CD4-positive, CD25-positive, alpha-beta regulatory T cell (primary cell): ENCODE results near the gene UPF1. TPM values are rescaled to one million over a fixed set of nuclear protein-coding genes. Genes with fewer than 3 reads are reported as not detected.

Experiments used
- ATAC-seq, 2 donors: fragments of 150-1000 bp; cut with Tn5 transposase; one replicate each; pipeline ENCODE4 v1.10.0; 2021; ENCODE audit warnings: low read depth in 2 of 2, moderate number of reproducible peaks in 2 of 2, moderate library complexity in 1 of 2
- DNase-seq, 3 donors: peaks; one replicate each; pipeline versions ENCODE4 v3.0.0 to v3.0.0-alpha.2; 2012 to 2022; ENCODE audit warnings: mixed read lengths in 1 of 3
- H3K27ac ChIP-seq: one replicate; pipeline ENCODE4 v1.7.0; 2013; ENCODE audit warnings: mild to moderate bottlenecking, low read length; ENCODE audit not compliant: insufficient read depth, poor library complexity, severe bottlenecking
- H3K27me3 ChIP-seq: one replicate; pipeline ENCODE4 v1.7.0; 2013; ENCODE audit warnings: low read length; ENCODE audit not compliant: control insufficient read depth, insufficient read depth
- H3K36me3 ChIP-seq: one replicate; pipeline ENCODE4 v1.7.0; 2013; ENCODE audit warnings: mild to moderate bottlenecking, low read length, moderate library complexity; ENCODE audit not compliant: control insufficient read depth, insufficient read depth
- H3K4me1 ChIP-seq: 2 replicates; pipeline ENCODE4 v1.7.0; 2013; ENCODE audit warnings: mild to moderate bottlenecking, low read length; ENCODE audit not compliant: insufficient read depth, control insufficient read depth, poor library complexity, severe bottlenecking
- H3K4me3 ChIP-seq: one replicate; pipeline ENCODE4 v1.7.0; 2013; ENCODE audit warnings: low read depth, mild to moderate bottlenecking, low read length, moderate library complexity
- H3K9me3 ChIP-seq, 2 experiments: 1 replicate in 1 of 2; 2 replicates in 1 of 2; pipeline ENCODE4 v1.7.0; 2013; ENCODE audit warnings: low read length in 2 of 2, mild to moderate bottlenecking in 1 of 2, moderate library complexity in 1 of 2; ENCODE audit not compliant: control insufficient read depth in 2 of 2
- H3K27ac Mint-ChIP-seq, 3 donors: one replicate each; pipeline ENCODE4 v1.8.0; 2020 to 2022; ENCODE audit warnings: mild to moderate bottlenecking in 3 of 3, mixed read lengths in 3 of 3, moderate library complexity in 2 of 3
- H3K27me3 Mint-ChIP-seq: one replicate; pipeline ENCODE4 v1.8.0; 2022; ENCODE audit warnings: mild to moderate bottlenecking, mixed read lengths
- H3K36me3 Mint-ChIP-seq: one replicate; pipeline ENCODE4 v1.8.0; 2020; ENCODE audit warnings: mixed read lengths
- H3K4me1 Mint-ChIP-seq, 4 donors: one replicate each; pipeline ENCODE4 v1.8.0; 2020 to 2022; ENCODE audit warnings: mixed read lengths in 4 of 4, mild to moderate bottlenecking in 1 of 4
- H3K4me3 Mint-ChIP-seq, 4 donors: one replicate each; pipeline ENCODE4 v1.8.0; 2020 to 2022; ENCODE audit warnings: mild to moderate bottlenecking in 4 of 4, mixed read lengths in 4 of 4, moderate library complexity in 3 of 4
- H3K9me3 Mint-ChIP-seq, 7 donors: one replicate each; pipeline ENCODE4 v1.8.0; 2020 to 2022; ENCODE audit warnings: mixed read lengths in 7 of 7, mild to moderate bottlenecking in 3 of 7, moderate library complexity in 2 of 7
- polyA plus RNA-seq, 4 donors: library from polyadenylated mRNA; unstranded; fragments of 300-500 nt; fragmentation: Illumina TruSeq; gene quantifications; one replicate each; pipeline ENCODE4 v1.2.3, GENCODE V29; 2021
- total RNA-seq: library from RNA; stranded (reverse); gene quantifications from one replicate; pipeline ENCODE4 v1.2.3, GENCODE V29; 2022

Gene UPF1
- total and polyA plus RNA-seq, 5 donors from 2014 or later, result 8.6 to 140 (median 10.6) TPM

DNA sequence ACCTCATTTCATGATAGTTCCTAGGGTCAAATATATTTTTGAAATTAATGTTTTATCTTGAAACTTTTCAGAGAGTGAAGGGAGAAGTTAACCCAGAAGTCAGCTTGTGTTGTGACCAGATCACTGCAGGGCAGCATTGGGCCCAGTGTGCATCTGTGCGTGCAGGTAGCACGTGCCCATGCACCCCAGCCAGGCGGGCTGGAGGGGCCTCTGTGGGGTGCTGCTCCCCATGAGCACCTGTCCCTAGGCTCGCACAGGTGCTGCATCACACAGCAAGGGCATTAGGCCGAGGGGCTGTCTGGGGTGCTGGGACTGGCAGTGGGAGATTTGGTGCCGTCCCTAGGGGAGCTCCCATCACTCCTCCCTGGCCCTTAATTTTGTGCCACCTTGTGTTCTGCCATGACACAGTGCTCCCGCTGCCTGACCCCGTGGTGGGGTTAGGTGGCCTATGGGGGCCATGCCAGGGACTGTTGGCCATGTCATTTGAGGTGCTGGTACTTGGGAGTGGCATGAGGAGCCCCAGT is 13.1 kb downstream of the UPF1 start:
- Histone ChIP-seq H3K36me3 (peaks cover 29% of the 10 kb centered on the region), H3K27ac (no peak overlapping the region), H3K4me1 (peaks cover 66% of the 10 kb centered on the region), H3K27me3 (no peaks in the 10 kb centered on the region), H3K4me3 (no peak overlapping the region), H3K9me3 (no peaks in the 10 kb centered on the region)
- peak overlapping the region in 2 of 3 donors; percentile 20 to 88 for H3K27ac Mint-ChIP-seq
- H3K4me3 Mint-ChIP-seq, result peak overlapping the region in 2 of 4 donors; percentile 19 to 64
- peaks cover 20% of the 10 kb centered on the region for H3K36me3 Mint-ChIP-seq
- H3K4me1 Mint-ChIP-seq, result peaks cover 10 to 89% (median 69%) of the 10 kb centered on the region in 4 donors
- no peaks in the 10 kb centered on the region for H3K9me3 Mint-ChIP-seq
- DNase-seq (no peak), ATAC-seq (no peak)
- H3K27me3 Mint-ChIP-seq, result no peaks in the 10 kb centered on the region

DNA sequence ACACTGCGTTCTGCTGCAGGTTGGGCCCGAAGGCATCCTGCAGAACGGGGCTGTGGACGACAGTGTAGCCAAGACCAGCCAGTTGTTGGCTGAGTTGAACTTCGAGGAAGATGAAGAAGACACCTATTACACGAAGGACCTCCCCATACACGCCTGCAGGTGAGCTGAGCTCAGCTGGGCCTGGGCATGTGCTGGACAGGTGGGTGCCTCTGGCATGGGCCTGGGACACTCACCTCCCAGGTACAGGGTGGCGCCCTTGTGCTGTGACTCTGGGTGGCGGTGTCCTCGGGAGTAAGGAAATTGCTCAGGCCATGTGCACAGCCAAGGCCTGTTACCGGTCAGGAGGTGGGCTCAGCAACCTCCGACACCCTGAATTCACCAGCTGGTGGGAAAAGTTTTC is 14.2 kb downstream of the UPF1 start:
- Histone ChIP-seq H3K27ac (no peak overlapping the region), H3K9me3 (no peaks in the 10 kb centered on the region), H3K27me3 (no peaks in the 10 kb centered on the region), H3K4me1 (peaks cover 58% of the 10 kb centered on the region), H3K4me3 (no peak overlapping the region), H3K36me3 (peaks cover 40% of the 10 kb centered on the region)
- Mint-ChIP-seq H3K27ac (no peak overlapping the region), H3K36me3 (peaks cover 27% of the 10 kb centered on the region), H3K4me1 (peaks cover 10 to 82% (median 60%) of the 10 kb centered on the region in 4 donors), H3K4me3 (no peak overlapping the region), H3K27me3 (no peaks in the 10 kb centered on the region), H3K9me3 (no peaks in the 10 kb centered on the region)
- ATAC-seq (no peak), DNase-seq (no peak)

- Histone ChIP-seq H3K27me3 (no peaks in the 10 kb centered on the region), H3K4me3 (no peak overlapping the region), H3K36me3 (peaks cover 51% of the 10 kb centered on the region), H3K27ac (no peak overlapping the region), H3K4me1 (peaks cover 48% of the 10 kb centered on the region), H3K9me3 (no peaks in the 10 kb centered on the region)
- no peaks in the 10 kb centered on the region for H3K27me3 Mint-ChIP-seq
- peak; percentile 46 to 71 (median 64) for DNase-seq
- peaks cover 25% of the 10 kb centered on the region for H3K36me3 Mint-ChIP-seq
- H3K9me3 Mint-ChIP-seq, result no peaks in the 10 kb centered on the region
- peaks cover 10 to 71% (median 51%) of the 10 kb centered on the region in 4 donors for H3K4me1 Mint-ChIP-seq
- peak; percentile 70 to 75 for ATAC-seq
- peak overlapping the region; percentile 45 to 81 (median 66) for H3K4me3 Mint-ChIP-seq
- H3K27ac Mint-ChIP-seq, result peak overlapping the region in 2 of 3 donors; percentile 26 to 93
Measured at GRCh38 chr19:18846862-18847548, 15.2 kb downstream of the UPF1 start.

DNA sequence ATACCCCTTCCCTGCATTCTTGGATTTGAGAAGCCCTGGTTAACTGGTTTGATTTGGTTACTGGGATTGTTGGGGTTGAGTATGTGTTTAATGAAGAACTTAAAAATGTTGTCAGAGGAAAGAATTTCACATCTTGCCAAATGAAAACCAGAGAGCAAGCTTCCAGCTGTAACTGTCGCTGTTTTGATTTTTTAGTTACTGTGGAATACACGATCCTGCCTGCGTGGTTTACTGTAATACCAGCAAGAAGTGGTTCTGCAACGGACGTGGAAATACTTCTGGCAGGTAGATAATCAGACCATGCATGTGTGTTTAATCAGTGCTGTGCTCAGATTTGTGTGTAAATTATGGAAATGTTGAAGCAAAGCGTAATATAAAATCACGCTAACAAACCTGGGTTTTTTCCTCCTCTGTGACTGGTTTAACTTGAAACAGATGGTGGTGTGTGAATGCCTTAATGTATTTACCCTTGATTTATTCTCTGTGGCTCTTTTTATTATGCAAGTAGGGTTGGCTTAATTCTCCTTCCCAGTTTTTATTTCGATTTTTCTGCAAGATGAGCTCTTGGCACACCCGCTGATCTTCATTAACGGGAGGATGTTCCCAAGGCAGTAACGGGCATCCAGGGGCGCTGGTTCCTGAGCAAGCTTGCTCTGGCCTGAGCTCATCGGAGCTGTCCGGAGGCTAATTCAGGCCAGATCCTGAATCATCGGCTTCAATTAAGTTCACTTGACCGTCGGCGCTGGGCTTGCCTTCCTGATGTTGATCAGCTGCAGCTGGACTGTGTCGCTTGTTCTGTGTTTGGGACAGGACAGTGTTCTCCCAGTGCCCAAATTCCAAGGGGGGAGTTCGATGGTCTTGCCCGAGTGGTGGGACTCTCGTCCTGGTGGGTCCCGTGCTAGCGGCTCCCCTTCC is 16.0 kb downstream of the UPF1 start:
- H3K4me3 ChIP-seq, result no peak overlapping the region
- H3K9me3 ChIP-seq, result no peaks in the 10 kb centered on the region
- peaks cover 10 to 67% (median 47%) of the 10 kb centered on the region in 4 donors for H3K4me1 Mint-ChIP-seq
- peaks cover 40% of the 10 kb centered on the region for H3K4me1 ChIP-seq
- H3K27ac Mint-ChIP-seq, result peak overlapping the region in 2 of 3 donors; percentile 26 to 93
- H3K27me3 Mint-ChIP-seq, result no peaks in the 10 kb centered on the region
- ATAC-seq (no peak), DNase-seq (no peak)
- peaks cover 23% of the 10 kb centered on the region for H3K36me3 Mint-ChIP-seq
- no peak overlapping the region for H3K27ac ChIP-seq
- H3K4me3 Mint-ChIP-seq, result peak overlapping the region in 1 of 4 donors; percentile 79
- no peaks in the 10 kb centered on the region for H3K9me3 Mint-ChIP-seq
- peaks cover 58% of the 10 kb centered on the region for H3K36me3 ChIP-seq
- no peaks in the 10 kb centered on the region for H3K27me3 ChIP-seq

DNA sequence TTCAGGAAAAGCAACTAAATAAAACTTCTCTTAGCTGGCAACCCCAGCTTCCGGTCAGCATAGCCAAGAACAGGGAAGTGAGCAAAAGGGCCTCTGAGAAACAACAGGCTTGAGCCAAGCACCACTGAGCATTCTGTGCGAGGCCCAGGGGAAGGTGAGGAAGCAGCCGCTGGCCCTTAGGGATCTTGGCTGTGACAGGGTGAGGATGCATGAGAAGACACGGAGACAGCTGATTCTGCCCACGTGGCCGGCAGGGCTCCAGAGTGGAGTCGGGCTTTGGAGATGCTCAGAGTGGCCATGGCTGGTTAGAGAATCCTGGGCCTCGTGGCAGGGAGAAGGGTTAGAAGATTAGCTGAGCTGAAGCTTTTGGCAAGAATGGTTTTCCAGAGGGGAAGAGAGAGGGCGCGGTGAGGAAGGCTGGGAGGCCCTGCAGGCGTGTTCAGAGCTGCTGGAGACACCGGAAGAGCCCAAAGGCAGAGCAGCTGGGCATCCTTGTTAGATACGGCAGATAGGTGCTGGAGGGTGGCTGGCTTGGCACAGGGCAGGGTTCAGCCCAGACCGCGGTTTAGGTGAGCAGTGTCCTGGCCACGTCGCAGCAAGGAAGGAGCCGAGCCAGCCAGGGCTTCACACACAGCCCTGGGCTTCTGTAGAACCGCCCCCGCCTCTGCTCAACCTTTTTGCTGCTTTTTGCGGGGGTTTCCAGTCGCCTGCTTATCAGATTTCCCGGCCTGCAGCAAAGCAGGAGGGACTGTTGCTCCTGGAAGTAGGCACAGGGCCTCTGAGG is 17.3 kb downstream of the UPF1 start:
- Mint-ChIP-seq H3K27ac (peak overlapping the region; percentile 18 to 82 (median 75)), H3K4me3 (peak overlapping the region in 3 of 4 donors; percentile 2 to 72 (median 17)), H3K4me1 (peaks cover 10 to 55% (median 36%) of the 10 kb centered on the region in 4 donors), H3K9me3 (no peaks in the 10 kb centered on the region), H3K27me3 (no peaks in the 10 kb centered on the region), H3K36me3 (peaks cover 31% of the 10 kb centered on the region)
- no peaks in the 10 kb centered on the region for H3K9me3 ChIP-seq
- ATAC-seq (no peak), DNase-seq (no peak)
- no peaks in the 10 kb centered on the region for H3K27me3 ChIP-seq
- H3K4me3 ChIP-seq, result no peak overlapping the region
- no peak overlapping the region for H3K27ac ChIP-seq
- H3K36me3 ChIP-seq, result peaks cover 70% of the 10 kb centered on the region
- peaks cover 28% of the 10 kb centered on the region for H3K4me1 ChIP-seq

DNA sequence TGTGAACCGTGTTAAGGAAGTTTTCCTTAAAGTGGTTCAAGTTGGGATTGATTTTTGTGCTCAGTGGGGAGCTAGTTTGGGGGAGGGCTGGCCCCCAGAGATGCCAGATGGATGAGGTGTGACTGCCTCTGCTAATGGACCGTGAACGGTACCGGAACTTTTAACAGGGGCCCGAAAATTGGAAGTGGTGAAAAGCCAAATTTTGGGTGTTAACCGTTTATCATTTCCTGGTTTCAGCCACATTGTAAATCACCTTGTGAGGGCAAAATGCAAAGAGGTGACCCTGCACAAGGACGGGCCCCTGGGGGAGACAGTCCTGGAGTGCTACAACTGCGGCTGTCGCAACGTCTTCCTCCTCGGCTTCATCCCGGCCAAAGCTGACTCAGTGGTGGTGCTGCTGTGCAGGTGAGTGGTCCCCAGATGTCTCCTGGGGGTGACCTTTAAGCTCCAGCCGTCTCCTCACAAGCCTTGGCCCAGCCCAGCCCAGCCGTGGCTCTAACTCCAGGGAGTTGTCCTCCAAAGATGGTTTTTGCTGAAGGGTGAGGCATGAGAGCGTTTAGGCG is 18.2 kb downstream of the UPF1 start:
- H3K4me3 ChIP-seq, result no peak overlapping the region
- no peaks in the 10 kb centered on the region for H3K9me3 ChIP-seq
- H3K27me3 ChIP-seq, result no peaks in the 10 kb centered on the region
- H3K36me3 ChIP-seq, result peaks cover 79% of the 10 kb centered on the region
- Mint-ChIP-seq H3K4me3 (no peak overlapping the region), H3K9me3 (no peaks in the 10 kb centered on the region), H3K27ac (peak overlapping the region; percentile 59 to 86 (median 75)), H3K27me3 (no peaks in the 10 kb centered on the region), H3K4me1 (peaks cover 10 to 46% (median 31%) of the 10 kb centered on the region in 4 donors), H3K36me3 (peaks cover 31% of the 10 kb centered on the region)
- peaks cover 20% of the 10 kb centered on the region for H3K4me1 ChIP-seq
- no peak overlapping the region for H3K27ac ChIP-seq
- DNase-seq (no peak), ATAC-seq (no peak)
